ENCODE measurements around the gene HIBADH.
"Not testable (repeated sequence)": the region's sequence is repeated elsewhere in the genome, so short reads cannot be mapped to it uniquely, and the experiment has no call there.

The HIBADH gene

DNA sequence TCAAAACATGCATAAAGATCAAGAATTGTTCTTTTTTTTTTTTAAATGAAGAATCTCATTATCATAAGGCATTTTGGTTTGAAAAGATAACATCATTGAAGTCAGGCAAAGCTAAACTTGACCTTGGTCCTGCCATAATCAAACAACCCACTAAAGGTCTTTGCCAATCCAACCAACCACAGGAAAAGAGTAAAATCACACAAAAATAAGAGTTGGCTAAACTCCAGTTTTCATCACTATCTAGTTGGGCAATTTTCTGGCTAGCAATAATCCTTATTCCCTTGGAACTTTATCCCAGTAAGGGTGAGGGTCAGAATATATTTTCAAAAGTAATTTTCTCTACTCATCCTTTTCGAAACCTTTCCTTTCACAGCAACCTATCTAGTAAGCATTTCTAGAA is 62.4 kb downstream of the HIBADH start:
- DNase-seq (ENCODE audit: low read depth): no peak

DNA sequence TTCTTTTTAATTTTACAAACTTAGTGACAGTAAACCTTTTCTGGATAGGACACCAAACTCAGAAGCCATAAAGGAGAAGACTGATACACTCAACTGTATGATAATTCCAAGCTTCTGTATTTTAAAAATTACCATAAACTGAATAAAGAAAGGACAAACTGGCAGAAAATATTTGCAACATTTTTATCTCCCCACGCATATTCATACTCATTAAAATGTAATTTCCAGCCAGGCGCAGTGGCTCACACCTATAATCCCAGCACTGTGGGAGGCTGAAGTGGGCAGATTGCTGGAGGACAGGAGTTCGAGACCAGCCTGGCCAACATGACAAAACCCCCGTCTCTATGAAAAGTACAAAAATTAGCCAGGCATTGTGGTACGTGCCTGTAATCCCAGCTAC is 67.7 kb downstream of the HIBADH start:
- DNase-seq (ENCODE audit: low read depth): no peak

DNA sequence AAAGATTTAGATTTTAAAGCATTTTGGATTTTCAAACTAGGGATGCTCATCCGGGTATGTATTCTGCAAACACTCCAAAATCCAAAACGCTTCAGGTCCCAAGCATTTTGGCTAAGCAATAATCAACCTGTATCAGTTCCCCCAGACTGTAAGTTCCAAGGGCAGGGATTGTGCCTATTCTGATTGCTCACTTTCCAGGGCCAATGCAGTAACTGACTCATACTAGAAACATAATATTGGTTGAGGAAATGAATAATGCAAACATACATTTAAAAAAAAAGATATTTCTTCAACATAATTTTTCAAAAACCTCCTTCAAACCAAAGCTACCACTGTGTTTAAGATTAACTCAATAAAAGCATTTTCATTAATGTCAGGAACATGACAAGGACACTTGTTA is 69.5 kb downstream of the HIBADH start:
- no peak for DNase-seq (ENCODE audit: low read depth)

DNA sequence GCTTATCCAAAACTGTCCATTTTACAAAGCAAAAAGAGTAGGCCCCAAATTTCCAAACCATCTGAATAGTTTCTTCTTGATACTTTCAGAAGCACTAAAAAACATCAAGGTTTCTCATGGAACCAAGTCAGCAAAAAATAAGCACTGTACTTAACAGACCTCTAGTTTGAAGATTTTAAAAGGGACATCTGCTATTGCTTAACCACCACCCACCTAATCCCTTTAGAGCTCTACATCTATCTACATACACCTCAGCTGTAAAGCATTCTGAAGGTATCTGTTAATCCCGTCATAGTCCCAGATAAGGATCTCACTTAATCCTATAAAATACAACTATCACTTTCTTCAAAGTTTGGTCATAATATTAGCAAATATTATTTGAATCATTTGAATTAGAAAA is 72.3 kb downstream of the HIBADH start:
- DNase-seq (ENCODE audit: low read depth): no peak

DNA sequence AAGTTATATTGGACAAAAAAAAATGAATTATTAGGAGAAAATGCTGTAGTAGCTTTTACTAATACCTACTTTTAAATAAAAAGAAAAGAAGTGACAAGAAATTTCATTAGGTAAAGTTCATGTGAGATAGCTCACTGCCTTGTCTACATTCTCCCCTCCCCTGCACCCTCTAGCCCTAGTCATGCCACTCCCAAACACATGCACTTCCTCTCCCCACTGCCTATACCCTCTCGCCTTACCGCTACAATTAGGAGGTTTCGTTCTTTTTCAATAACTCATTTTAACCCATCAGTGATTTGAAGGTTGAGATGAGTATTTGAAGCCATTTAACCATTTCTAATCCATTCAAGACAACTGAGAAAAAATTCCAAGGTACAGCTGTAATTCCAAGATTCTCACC is 75.3 kb downstream of the HIBADH start:
- DNase-seq (ENCODE audit: low read depth): no peak

DNA sequence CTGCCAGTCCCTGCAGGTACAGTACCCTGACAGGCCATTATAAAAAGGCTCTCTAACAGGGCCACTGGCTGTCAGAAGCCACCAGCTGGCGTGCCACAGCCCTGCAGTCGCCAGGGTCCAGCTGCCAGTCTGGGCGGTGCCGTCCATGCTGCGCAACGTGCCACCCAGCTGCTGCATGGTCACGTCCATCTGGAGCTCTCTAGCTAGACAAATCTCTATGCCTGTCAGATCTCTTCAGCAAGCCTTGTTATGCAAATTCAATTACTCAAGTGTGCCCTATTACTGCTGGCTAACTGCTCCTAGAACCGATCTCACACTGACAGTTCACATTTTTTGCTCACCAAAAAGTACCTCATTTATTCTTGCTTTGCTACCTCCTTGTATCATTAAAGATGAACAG is 75.9 kb downstream of the HIBADH start:
- DNase-seq (ENCODE audit: low read depth): no peak

DNA sequence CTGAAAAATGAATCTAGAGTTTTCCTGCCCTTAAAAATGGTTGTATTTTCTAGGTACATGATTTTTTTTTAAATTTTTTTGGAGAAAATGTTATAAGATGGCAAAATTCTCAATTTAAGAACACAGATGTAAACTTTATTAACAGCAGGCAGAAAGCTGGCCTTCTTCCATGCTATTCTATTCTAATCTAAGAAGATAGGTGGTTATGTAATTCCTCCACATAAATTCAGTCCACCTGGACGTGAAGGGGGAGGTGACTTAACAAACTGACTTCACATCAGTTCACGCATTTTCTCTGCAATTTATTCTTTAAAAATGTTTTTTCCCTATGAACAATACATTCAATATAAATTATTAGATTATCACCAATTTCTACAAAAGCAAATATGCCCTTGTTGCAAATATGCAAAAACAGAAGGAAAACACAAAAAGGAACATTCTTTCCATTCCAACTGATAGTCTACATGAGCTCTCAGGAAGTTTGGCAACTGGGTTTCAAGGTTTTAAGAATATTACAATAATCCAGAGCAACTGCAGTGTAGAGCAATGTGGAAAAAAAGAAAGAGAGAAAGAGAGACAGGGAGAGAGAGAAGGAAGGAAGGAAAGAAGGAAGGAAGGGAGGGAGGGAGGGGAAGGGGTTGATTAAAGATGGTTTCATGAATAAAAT is 76.8 kb downstream of the HIBADH start:
- no peak for DNase-seq (ENCODE audit: low read depth)

DNA sequence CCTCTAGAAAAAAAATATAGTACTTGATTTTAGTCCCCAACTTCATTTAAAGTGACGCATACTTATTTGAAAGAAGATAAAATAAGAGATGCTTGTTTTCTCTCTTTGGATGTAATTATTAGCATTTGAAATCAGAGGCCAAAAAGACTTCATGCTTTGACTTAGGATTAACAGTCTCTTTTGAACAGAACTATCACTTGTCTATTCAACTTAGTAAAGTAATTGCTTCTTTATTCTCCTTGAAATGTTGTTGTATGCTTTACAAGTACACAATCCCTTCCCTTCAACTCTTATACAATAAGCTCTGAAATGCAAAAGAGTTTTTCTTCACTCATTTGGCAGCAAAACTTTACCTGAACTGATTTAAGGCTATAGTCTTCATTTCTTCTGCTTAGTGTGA is 80.8 kb downstream of the HIBADH start:
- no peak for DNase-seq (ENCODE audit: low read depth)

DNA sequence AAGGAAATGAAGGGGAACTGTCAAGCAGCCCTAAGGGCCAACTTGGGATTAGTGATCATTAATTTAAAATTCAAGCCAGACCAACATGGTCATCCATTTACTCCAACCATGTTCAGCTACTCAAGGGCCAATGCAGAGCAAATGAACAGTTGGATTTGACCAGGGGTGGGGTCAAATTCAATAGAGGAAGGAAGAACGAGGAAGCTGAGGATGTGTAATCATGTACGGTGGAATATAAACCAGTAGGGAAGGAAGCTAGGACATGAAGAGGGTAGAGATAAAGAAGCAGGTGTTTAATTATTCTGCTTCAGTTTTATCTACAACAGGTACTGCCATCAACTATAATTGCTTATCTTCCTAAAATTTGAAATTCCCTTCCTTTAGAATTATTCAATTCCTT is 81.6 kb downstream of the HIBADH start:
- no peak for DNase-seq (ENCODE audit: low read depth)

DNA sequence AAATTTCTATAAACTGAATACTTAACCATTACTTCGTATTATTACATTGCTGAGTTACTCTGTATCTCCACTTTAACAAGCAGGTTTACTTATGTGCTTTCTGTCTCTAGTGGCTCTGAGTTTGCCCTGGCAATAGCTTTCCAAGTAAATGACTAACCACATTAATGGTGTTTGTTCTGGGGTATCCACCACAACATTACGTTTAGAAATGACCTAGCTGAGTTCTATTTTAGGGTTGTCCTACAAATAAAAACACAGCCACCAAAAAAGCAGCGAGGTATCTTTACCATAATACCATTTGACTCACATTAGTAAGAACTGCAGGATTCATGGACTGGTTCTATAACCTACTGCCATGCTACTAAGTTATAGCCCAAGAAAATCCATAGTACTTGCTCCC is 83.1 kb downstream of the HIBADH start:
- no peak for DNase-seq (ENCODE audit: low read depth)

DNA sequence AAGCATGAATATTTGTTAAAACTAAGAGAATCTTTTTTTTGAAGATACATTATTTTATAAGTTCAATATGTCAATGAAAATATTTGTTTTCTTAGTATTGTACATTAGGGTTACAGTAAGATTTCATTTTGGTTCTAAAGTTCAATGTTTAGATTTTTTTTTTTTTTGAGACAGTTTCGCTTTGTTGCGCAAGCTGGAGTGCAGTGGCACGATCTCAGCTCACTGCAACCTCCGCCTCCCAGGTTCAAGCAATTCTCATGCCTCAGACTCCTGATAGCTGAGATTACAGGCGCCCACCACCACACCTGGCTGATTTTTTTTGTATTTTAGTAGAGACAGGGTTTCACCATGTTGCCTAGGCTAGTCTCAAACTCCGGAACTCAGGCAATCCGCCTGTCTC is 84.5 kb downstream of the HIBADH start:
- DNase-seq (ENCODE audit: low read depth): not testable (repeated sequence)

DNA sequence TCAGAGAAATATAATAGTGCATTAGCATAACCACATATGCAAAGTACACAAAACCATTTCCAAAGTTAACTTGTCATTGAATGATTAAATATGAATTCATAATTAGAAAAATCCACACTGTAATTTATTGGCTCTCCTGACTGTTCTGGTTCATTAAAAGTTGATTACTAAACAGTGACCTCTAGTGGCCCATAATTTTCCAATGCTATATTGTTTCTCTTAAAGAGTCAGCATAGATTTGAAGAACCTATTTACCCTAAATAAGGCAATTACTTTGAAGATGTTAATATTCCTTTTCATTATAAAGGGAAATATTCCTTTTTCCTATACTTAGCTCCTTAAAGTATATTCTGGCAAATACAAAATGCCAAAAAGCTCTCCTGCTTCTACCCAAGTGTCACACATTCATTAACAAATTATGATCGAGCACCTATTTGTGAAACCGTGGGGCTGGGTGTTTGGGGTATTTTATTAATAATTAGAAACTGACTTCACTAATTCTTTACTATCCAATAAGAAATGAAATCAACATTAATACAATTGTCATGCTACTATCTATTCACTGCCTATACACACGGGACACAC is 86.2 kb downstream of the HIBADH start:
- no peak for DNase-seq (ENCODE audit: low read depth)

DNA sequence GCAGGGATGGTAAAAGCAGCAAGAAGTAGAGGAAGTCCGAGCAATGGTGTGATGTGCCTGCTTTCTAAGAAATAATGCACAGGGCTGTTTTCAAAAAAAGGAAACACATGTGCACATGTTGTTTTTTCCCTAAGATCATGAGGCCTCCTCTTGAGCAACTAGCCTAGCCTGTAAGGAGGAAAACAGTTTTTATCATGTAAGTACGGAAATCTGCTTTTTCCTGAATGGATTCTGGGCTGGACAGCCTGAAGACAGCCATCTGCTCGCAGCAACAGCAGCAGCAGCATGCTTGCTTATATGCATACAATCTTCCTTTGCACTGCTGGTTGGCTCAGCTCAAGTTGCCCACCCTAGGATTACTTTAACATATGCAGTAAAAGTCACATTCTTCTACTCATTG is 87.1 kb downstream of the HIBADH start:
- DNase-seq (ENCODE audit: low read depth): no peak

DNA sequence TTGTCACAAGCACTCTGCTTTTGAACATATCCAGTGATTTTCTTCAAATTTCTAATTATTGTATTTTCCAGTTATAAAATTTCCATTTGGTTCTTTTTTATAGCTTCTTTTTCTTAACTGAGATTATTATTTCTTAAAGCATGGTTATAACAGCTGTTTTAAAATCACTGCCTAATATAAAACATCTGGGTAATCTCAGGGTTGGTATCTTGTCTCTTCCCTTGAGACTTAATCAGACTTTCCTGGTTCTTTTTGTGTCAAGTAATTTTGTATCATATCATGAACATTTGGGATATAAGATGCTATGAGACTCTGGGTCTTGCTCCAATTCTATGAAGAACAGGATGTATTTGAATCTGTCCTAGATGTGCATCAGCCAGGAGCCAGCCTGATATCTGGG is 93.6 kb downstream of the HIBADH start:
- DNase-seq (ENCODE audit: low read depth): no peak

DNA sequence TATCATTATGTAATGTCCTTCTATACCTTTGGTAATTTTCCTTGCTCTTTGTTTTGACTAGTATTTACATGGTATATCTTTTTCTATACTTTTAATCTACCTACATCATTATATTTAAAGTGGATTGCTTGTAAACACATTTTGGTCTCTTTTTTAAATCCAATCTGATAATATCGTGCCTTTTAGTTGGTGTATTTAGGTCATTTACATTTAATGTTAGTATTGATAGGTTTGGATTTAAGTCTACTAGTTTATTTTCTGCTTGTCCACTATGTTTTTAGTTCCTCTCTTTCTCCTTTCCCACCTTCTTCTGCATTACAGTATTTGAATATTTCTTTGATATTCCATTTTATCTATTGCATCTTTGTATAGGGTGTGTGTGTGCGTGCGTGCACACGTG is 95.4 kb downstream of the HIBADH start:
- no peak for DNase-seq (ENCODE audit: low read depth)

DNA sequence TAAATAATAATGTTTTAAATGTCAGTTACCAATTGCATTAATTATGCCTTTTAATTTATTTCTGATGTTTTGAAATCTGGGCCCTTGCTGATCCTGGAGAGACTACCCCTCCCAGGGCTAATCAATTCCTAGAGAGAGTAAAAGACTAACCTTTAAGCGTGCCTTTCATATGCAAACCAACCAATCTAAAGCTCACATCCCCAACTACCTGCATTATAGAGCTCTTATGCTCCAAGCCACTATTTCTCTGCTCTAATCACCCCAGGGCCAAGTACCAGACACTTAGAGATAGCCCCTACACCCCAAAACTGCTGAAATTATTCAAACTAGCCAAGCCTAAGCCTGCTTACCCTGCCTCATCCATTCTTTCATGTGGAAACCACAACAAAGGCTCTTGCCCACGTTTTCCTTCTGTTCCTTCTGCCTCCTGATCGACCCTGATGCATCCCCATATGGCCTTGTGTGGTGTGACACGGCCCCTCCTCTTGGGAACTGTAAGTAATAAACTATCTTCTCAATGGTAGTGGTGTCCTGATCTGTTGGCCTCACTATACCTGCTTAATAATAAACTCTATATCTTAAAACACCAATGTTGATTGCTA is 97.7 kb downstream of the HIBADH start:
- no peak for DNase-seq (ENCODE audit: low read depth)

DNA sequence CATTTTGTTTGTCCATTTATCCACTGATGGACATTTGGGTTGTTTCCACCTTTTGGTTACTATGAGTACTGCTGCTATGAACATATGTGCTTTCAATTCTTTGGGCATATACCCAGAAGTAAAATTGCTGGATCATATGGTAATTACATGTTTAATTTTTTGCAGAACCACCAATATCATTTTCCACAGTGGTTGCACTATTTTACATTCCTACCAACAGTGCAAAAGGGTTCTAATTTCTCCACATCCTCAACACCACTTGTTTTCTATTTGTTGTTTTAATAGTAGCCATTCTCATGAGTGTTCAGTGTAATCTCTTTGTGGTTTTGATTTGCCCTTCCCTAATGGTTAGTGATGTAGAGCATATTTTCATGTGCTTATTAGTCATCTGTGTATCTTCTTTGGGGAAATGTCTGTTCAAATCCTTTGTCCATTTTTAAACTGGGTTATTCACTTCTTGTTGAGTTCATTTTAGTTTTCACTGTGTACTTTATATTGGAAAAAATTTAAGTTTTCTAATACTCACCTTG is 101.9 kb downstream of the HIBADH start:
- DNase-seq (ENCODE audit: low read depth): no peak

DNA sequence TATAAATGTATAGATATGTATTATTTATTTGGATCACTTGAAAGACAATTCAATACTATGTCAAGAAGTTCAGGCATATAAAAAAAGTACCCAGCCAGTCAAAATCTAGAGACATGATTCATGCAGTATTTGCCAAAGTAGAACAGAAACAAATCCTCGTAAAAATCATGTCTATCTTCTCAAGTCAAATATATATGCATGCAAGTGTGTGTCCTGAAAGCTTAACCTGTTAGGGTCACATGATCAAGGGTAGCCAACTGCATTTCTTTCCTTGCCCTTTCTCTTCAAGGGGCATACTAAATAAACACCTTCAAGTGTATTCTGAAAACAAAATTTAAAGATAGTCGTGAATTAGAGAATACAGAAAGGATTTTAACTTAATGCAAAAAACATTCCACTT is 107.0 kb downstream of the HIBADH start:
- DNase-seq (ENCODE audit: low read depth): no peak

DNA sequence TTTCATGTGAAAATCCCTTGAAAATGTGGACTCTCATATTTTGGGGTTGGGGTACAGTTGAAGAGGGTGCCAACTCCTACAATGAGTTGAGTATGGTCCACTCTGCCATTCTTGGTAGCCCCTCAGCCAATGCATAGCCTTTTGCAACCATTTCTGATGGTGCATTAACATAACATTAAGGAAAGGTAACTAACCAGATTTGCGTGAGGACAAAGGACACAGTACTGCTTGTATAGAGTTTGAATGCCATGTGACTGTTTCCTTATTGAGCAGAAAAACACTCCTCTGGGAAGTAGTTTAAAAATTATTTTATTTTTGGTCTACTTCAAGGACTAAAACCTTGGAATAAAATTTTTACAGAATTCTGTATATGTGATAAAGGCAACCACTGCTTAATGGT is 107.9 kb downstream of the HIBADH start:
- DNase-seq (ENCODE audit: low read depth): no peak

DNA sequence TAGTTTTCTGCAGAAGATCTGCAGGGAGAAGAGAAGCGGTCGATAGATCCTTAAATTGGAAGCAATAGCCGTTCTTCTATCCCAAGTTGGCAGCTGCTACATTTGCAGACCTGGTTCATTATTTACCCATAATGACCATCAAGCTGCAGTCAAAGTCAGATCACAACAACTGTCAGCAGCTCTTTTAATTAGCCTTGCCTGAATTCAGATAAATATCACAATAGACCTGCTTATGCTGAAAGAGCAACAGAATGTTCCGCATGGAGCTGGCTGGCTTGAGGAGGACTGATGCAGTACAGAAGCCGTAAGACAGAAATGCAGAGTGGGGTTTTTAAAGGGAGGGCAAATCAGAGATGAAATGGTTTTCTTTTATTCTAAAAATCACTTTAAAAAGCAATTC is 109.4 kb downstream of the HIBADH start:
- DNase-seq (ENCODE audit: low read depth): no peak

DNA sequence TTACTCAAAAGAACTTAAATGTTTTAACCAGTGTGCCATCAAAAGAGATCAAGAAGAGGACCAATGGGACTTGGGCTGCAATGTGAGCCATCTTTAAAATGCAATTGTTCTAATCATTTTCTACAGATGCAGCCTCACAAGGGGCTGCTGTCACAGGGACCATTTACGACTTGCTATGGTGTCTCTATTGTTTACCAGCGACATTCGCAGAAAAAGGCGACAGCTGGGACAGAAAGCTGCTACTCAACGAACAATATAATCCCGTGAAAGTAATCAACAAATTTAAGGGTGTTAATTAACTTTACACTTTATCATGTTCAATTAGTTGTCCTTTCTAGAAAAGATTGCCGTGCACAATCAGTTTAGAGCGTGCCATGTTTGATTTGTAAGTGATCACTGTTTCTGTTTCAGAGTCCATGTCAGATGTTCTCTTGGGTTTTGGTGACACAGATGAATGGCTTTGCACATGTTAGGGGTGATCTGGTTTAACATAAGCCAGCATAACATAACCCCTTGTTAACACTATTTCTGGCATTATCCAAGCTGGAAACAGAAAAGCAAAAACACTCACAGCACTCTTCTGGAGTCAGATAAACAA is 110.8 kb downstream of the HIBADH start:
- DNase-seq (ENCODE audit: low read depth): no peak

DNA sequence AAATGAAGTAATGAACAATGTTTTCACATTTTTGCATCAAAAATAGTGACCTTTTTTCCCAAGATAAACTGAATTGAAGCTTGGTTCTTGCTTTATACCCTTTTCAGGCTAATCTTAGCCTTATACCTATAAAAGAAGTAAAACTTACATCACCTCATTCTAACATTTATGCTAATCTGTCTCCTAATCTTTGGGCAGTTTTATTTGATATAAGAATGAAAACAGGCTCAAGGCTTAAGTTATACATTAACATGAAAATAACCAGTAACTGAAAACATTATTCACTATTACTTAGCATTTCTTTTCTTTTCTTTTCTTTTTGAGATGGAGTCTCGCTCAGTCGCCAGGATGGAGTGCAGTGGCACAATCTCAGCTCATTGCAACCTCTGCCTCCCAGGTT is 113.1 kb downstream of the HIBADH start:
- no peak for DNase-seq (ENCODE audit: low read depth)

DNA sequence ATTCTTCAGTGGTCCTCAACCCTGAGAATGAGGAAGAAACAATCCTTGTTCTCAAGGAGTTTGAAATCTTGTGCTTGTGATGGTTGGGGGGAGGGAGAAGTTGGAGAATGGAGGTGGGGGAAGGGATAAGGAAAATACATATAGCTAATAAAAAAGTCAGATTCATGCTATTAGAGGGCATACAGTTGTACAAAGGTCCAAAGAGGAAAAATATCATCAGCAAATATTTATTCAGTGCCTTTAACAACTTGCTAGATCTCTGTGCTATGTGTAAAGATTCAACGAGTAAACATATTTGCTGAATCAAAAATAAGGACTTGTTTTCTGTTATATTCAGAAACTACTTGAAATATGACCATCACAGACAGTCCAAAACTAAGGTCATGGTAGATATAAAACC is 114.4 kb downstream of the HIBADH start:
- no peak for DNase-seq (ENCODE audit: low read depth)

Data from activated T-cell treated with anti-CD3 and anti-CD28 coated beads for 1 hour (primary cell).